GM12878 (cell line): Measurements from ENCODE around the gene PTCD3.

Source experiments
- BCL3 ChIP-seq: IDR thresholded peaks from 2 replicates; pipeline ENCODE4 v1.6.1; 2011; ENCODE audit warnings: borderline replicate concordance, low read depth, mild to moderate bottlenecking, moderate library complexity, low read length; ENCODE audit not compliant: insufficient read depth, poor library complexity, severe bottlenecking
- BHLHE40 ChIP-seq, 2 experiments: fragments of 450-650 bp in 1 of 2; IDR thresholded peaks; 2 replicates each; pipeline ENCODE4 v1.6.1; 2011 to 2017; ENCODE audit warnings: low read depth in 2 of 2, borderline replicate concordance in 1 of 2, improper control_type of control experiment in 1 of 2, low read length in 1 of 2, mild to moderate bottlenecking in 1 of 2
- BRCA1 ChIP-seq: IDR thresholded peaks from 2 replicates; pipeline ENCODE4 v1.6.1; 2011; ENCODE audit warnings: low read depth, low read length, improper control_type of control experiment
- CHD4 ChIP-seq: fragments of 200-600 bp; sonication (generic); IDR thresholded peaks from 2 replicates; pipeline ENCODE4 v1.6.1; 2016; ENCODE audit warnings: mild to moderate bottlenecking
- ETV6 ChIP-seq, 2 experiments: fragments of 450-650 bp in 1 of 2; IDR thresholded peaks in 1 of 2; conservative IDR thresholded peaks in 1 of 2; 2 replicates each; pipeline ENCODE4 v1.6.1; 2014; ENCODE audit warnings: antibody characterized with exemption in 1 of 2, borderline replicate concordance in 1 of 2, low read depth in 1 of 2, mild to moderate bottlenecking in 1 of 2, moderate library complexity in 1 of 2
- POLR2AphosphoS5 ChIP-seq: IDR thresholded peaks from 2 replicates; pipeline ENCODE4 v1.6.1; 2011; ENCODE audit warnings: mild to moderate bottlenecking, low read length, inconsistent platforms
- SMC3 ChIP-seq: IDR thresholded peaks from 2 replicates; pipeline ENCODE4 v1.6.1; 2011; ENCODE audit warnings: low read length, improper control_type of control experiment, borderline replicate concordance
- TCF3 ChIP-seq: IDR thresholded peaks from 2 replicates; pipeline ENCODE4 v1.6.1; 2012; ENCODE audit warnings: low read depth, mild to moderate bottlenecking, low read length, borderline replicate concordance; ENCODE audit not compliant: insufficient read depth
- ZNF207 ChIP-seq: fragments of 450-650 bp; IDR thresholded peaks from 2 replicates; pipeline ENCODE4 v1.6.1; 2014; ENCODE audit warnings: antibody characterized with exemption, mild to moderate bottlenecking, borderline replicate concordance

- TF ChIP-seq CHD4 (no peak), ETV6 (conservative IDR thresholded peaks at IDR 0.05 in 1 of 2, IDR thresholded peaks at IDR 0.05 in 1 of 2; ENCODE audit: borderline replicate concordance in 1 of 2, low read depth in 1 of 2) (no peak), TCF3 (no peak), SMC3 (no peak), BRCA1 (no peak), ZNF207 (no peak), BHLHE40 (IDR thresholded peaks at IDR 0.05; ENCODE audit: borderline replicate concordance in 1 of 2, low read depth in 2 of 2, low read length in 1 of 2) (no peak), POLR2AphosphoS5 (no peak), BCL3 (no peak)
Observed at GRCh38 chr2:86174445-86174844, 68.4 kb downstream of the PTCD3 start.
